Stimulated activated CD4-positive, alpha-beta T cell treated with anti-CD3 and anti-CD28 coated beads, Interleukin-2, amount 100 ng/mL, for 4 hours (primary cell): ENCODE data around the gene TBC1D7.

Source experiments
- DNase-seq: peaks from one replicate; pipeline ENCODE4 v3.0.0-alpha.2; 2020; ENCODE audit warnings: low read depth

TBC1D7 gene

GRCh38 chr6:13272131-13273046 is 55.9 kb downstream of the TBC1D7 start:
- DNase-seq = no peak

GRCh38 chr6:13268913-13269518 is 59.3 kb downstream of the TBC1D7 start:
- DNase-seq = no peak

- DNase-seq = no peak
Observed at GRCh38 chr6:13267142-13267651, 61.1 kb downstream of the TBC1D7 start.

- DNase-seq = no peak
Observed at GRCh38 chr6:13263669-13264068, 64.7 kb downstream of the TBC1D7 start.

- DNase-seq = no peak
Observed at GRCh38 chr6:13262302-13263230, 65.8 kb downstream of the TBC1D7 start.

GRCh38 chr6:13261464-13261994 is 66.8 kb downstream of the TBC1D7 start:
- no peak for DNase-seq

- DNase-seq = no peak
Observed at GRCh38 chr6:13260831-13261230, 67.5 kb downstream of the TBC1D7 start.

- DNase-seq = no peak
Observed at GRCh38 chr6:13260101-13260598, 68.2 kb downstream of the TBC1D7 start.

GRCh38 chr6:13259393-13259792 is 68.9 kb downstream of the TBC1D7 start:
- no peak for DNase-seq

- DNase-seq = no peak
Observed at GRCh38 chr6:13256266-13257001, 71.9 kb downstream of the TBC1D7 start.
